GM12878 (cell line): ENCODE results near the gene HUS1B. TPM values are rescaled to one million over a fixed set of nuclear protein-coding genes. Genes with fewer than 3 reads are reported as not detected.

Experiments used
- ATAC-seq: fragments of 200-7000 bp; cut with Tn5 transposase; 3 replicates; pipeline ENCODE4 v1.9.1; 2020; ENCODE audit warnings: mild to moderate bottlenecking, moderate library complexity
- BruUV-seq: library from RNA; stranded (reverse); fragments of 400-500 nt; replicated peaks from 2 replicates; lab custom pipeline; 2021; lab: Mats Ljungman, UMichigan
- CTCF ChIA-PET: fragments of 300-600 bp; sonication (Branson Sonifier 250); formaldehyde crosslinking; extraction: SDS; loops from one replicate; lab custom pipeline; 2021; ENCODE audit warnings: inconsistent platforms; lab: Yijun Ruan, JAX
- POLR2A ChIA-PET: fragments of 350-600 bp; formaldehyde crosslinking; extraction: SDS; loops from one replicate; lab custom pipeline; 2021; ENCODE audit warnings: inconsistent platforms; lab: Charles Lee
- RAD21 ChIA-PET: fragments of 300-600 bp; sonication (Branson Sonifier 250); formaldehyde crosslinking; loops from one replicate; lab custom pipeline; 2023; ENCODE audit warnings: antibody characterized with exemption; ENCODE audit not compliant: unreplicated experiment; lab: Charles Lee
- SMC1A ChIA-PET: fragments of 300-600 bp; sonication (Branson Sonifier 250); formaldehyde crosslinking; loops from one replicate; lab custom pipeline; 2023; ENCODE audit not compliant: unreplicated experiment, uncharacterized antibody; lab: Charles Lee
- DNase-seq: peaks from one replicate; pipeline ENCODE4 v3.0.0-alpha.2; 2011; ENCODE audit warnings: low read depth, low spot score
- FAIRE-seq: peaks from 3 replicates; lab custom pipeline; 2011; peaks lifted over from hg19 to GRCh38; lab: Jason Lieb, UNC
- H2AFZ ChIP-seq: 2 replicates; pipeline ENCODE4 v1.6.0; 2011; ENCODE audit warnings: low read depth, low read length, control low read depth; ENCODE audit not compliant: control insufficient read depth
- H3K27ac ChIP-seq: 2 replicates; pipeline ENCODE4 v1.5.1; 2011; ENCODE audit warnings: control low read depth; ENCODE audit not compliant: control insufficient read depth, insufficient read depth
- H3K27me3 ChIP-seq, 2 experiments: replicated peaks in 1 of 2; 2 replicates each; pipeline versions ENCODE4 v1.6.0 to v1.6.1; 2011; ENCODE audit warnings: low read length in 1 of 2; ENCODE audit not compliant: control insufficient read depth in 2 of 2, insufficient read depth in 2 of 2
- H3K36me3 ChIP-seq, 2 experiments: 2 replicates each; pipeline ENCODE4 v1.5.1; 2011; ENCODE audit warnings: low read length in 1 of 2; ENCODE audit not compliant: control insufficient read depth in 2 of 2, insufficient read depth in 2 of 2
- H3K4me1 ChIP-seq: 2 replicates; pipeline ENCODE4 v1.6.1; 2011; ENCODE audit warnings: mild to moderate bottlenecking, low read length, moderate library complexity, mixed read lengths; ENCODE audit not compliant: control insufficient read depth, insufficient read depth
- H3K4me2 ChIP-seq: 2 replicates; pipeline ENCODE4 v1.6.0; 2011; ENCODE audit warnings: control low read depth; ENCODE audit not compliant: control insufficient read depth, insufficient read depth
- H3K4me3 ChIP-seq: fragments of 200-600 bp; sonication (generic); 2 replicates; pipeline ENCODE4 v1.5.1; 2016
- H3K79me2 ChIP-seq: 2 replicates; pipeline ENCODE4 v1.6.0; 2011; ENCODE audit warnings: low read length; ENCODE audit not compliant: control insufficient read depth, insufficient read depth
- H3K9ac ChIP-seq: 2 replicates; pipeline ENCODE4 v1.8.0; 2011; ENCODE audit warnings: low read length, control low read depth, mixed read lengths; ENCODE audit not compliant: control insufficient read depth, insufficient read depth
- H3K9me3 ChIP-seq: replicated peaks from 3 replicates; pipeline ENCODE4 v1.5.1; 2011; ENCODE audit warnings: mild to moderate bottlenecking, low read length; ENCODE audit not compliant: control insufficient read depth, insufficient read depth
- H4K20me1 ChIP-seq: 2 replicates; pipeline ENCODE4 v1.6.0; 2011; ENCODE audit not compliant: control insufficient read depth, insufficient read depth
- BCL3 ChIP-seq: IDR thresholded peaks from 2 replicates; pipeline ENCODE4 v1.6.1; 2011; ENCODE audit warnings: borderline replicate concordance, low read depth, mild to moderate bottlenecking, moderate library complexity, low read length; ENCODE audit not compliant: insufficient read depth, poor library complexity, severe bottlenecking
- E4F1 ChIP-seq: fragments of 450-650 bp; IDR thresholded peaks from 2 replicates; pipeline ENCODE4 v1.6.1; 2018; ENCODE audit warnings: borderline replicate concordance, mild to moderate bottlenecking; ENCODE audit not compliant: partially characterized antibody
- IKZF1 ChIP-seq: fragments of 450-650 bp; conservative IDR thresholded peaks from 2 replicates; pipeline ENCODE4 v1.6.1; 2017; ENCODE audit warnings: antibody characterized with exemption, mild to moderate bottlenecking
- IKZF2 ChIP-seq, 2 experiments: fragments of 450-650 bp; IDR thresholded peaks; 2 replicates each; pipeline ENCODE4 v1.6.1; 2017; ENCODE audit warnings: mild to moderate bottlenecking in 2 of 2, moderate library complexity in 2 of 2
- IRF3 ChIP-seq: fragments of 450-650 bp; IDR thresholded peaks from 2 replicates; pipeline ENCODE4 v1.6.1; 2014; ENCODE audit warnings: mild to moderate bottlenecking
- JUND ChIP-seq: IDR thresholded peaks from 2 replicates; pipeline ENCODE4 v1.6.1; 2012; ENCODE audit warnings: low read depth, mild to moderate bottlenecking, low read length, improper control_type of control experiment, moderate library complexity
- MYB ChIP-seq: fragments of 150-350 bp; IDR thresholded peaks from 2 replicates; pipeline ENCODE4 v1.6.1; 2014; ENCODE audit warnings: mild to moderate bottlenecking, low read depth, low read length, borderline replicate concordance
- NRF1 ChIP-seq: conservative IDR thresholded peaks from 2 replicates; pipeline ENCODE4 v1.6.1; 2011; ENCODE audit warnings: mild to moderate bottlenecking, low read depth, low read length, improper control_type of control experiment
- RAD21 ChIP-seq: IDR thresholded peaks from 2 replicates; pipeline ENCODE4 v1.6.1; 2011; ENCODE audit warnings: mild to moderate bottlenecking, low read depth, low read length, moderate library complexity; ENCODE audit not compliant: insufficient read depth
- RELA ChIP-seq: fragments of 450-650 bp; IDR thresholded peaks from 2 replicates; pipeline ENCODE4 v1.8.0; 2014; ENCODE audit warnings: borderline replicate concordance; ENCODE audit not compliant: partially characterized antibody
- RUNX3 ChIP-seq: IDR thresholded peaks from 2 replicates; pipeline ENCODE4 v1.6.1; 2012; ENCODE audit warnings: low read length, inconsistent platforms
- SIN3A ChIP-seq: IDR thresholded peaks from 2 replicates; pipeline ENCODE4 v1.6.1; 2012; ENCODE audit warnings: low read depth, low read length, improper control_type of control experiment
- USF2 ChIP-seq: IDR thresholded peaks from 2 replicates; pipeline ENCODE4 v1.6.1; 2011; ENCODE audit warnings: low read depth, low read length, improper control_type of control experiment, borderline replicate concordance
- ZZZ3 ChIP-seq: IDR thresholded peaks from 2 replicates; pipeline ENCODE4 v1.6.1; 2011; ENCODE audit warnings: low read depth; ENCODE audit not compliant: control insufficient read depth, insufficient read length
- WGBS: methylation state at CpG from one replicate; pipeline ENCODE4 v1.1.6; 2016; ENCODE audit warnings: low lambda C conversion rate; ENCODE audit not compliant: insufficient replicate concordance, insufficient coverage; ENCODE audit errors: missing lambda C conversion rate; 5-methylcytosine and 5-hydroxymethylcytosine counted together
- in situ Hi-C: fragments of 300-500 bp; cut with MboI; formaldehyde crosslinking; loops from 9 replicates; pipeline ENCODE4 v1.14.3; 2018; ENCODE audit warnings: mixed read lengths
- intact Hi-C: fragments of 100-400 bp; cut with micrococcal nuclease; formaldehyde crosslinking; loops from one replicate; pipeline ENCODE4 v1.14.2; 2022; ENCODE audit not compliant: unreplicated experiment
- polyA plus RNA-seq, 11 experiments: library from polyadenylated mRNA; depleted of rRNA in 4 of 11; unstranded in 6 of 11; stranded (reverse) in 5 of 11; fragments of >200 nt; fragmentation: Nextera tagmentation in 4 of 11; fragmentation: Illumina TruSeq in 1 of 11; extraction: Ambion mirVana in 4 of 11; extraction: Trizol in 1 of 11; gene quantifications; 1 replicate in 1 of 11; 2 replicates in 10 of 11; pipeline versions ENCODE4 v1.2.1 to v1.2.3, GENCODE V29; 2011 to 2016; ENCODE audit warnings: inconsistent platforms in 2 of 11, missing spikeins in 2 of 11, low read depth in 1 of 11
- total RNA-seq, 4 experiments: library from RNA; depleted of rRNA in 3 of 4; stranded (reverse); fragments of >200 nt in 3 of 4; fragmentation: Illumina TruSeq in 1 of 4; extraction: Trizol in 1 of 4; gene quantifications; 2 replicates each; pipeline versions ENCODE4 v1.2.1 to v1.2.3, GENCODE V29; 2013 to 2021

HUS1B gene
- total and polyA plus RNA-seq, 10 of the 15 experiments (the other 5 are each of a cell fraction or from before 2014, with no cell fraction given): 0.11 to 1.3 (median 0.68) TPM; not detected in 3

- no peak for TF ChIP-seq USF2
- TF ChIP-seq, all 136 proteins: peak for 0
Observed at GRCh38 chr6:693723-694009, 36.8 kb upstream of the HUS1B start (continued).

GRCh38 chr6:692858-693722, 36.2 kb upstream of the HUS1B start, which contains the start of gene EXOC2:
Gene EXOC2 (minus strand): TSS chr6:693139. CDS start chr6:637818, 55,321 bp downstream.
- FAIRE-seq (peak; percentile 94), DNase-seq (peak; percentile 16), ATAC-seq (peak; percentile 95)
- peak within 1 kb of the TSS; percentile 61 for H3K27ac ChIP-seq
- in situ Hi-C loops: no loop called here
- no TSS peak for BruUV-seq
- peaks cover 30% of the 10 kb centered on the region for H3K79me2 ChIP-seq
- H3K4me1 ChIP-seq: no peaks in the 10 kb centered on the region
- H3K4me3 ChIP-seq: peak within 1 kb of the TSS; percentile 76
- peak within 1 kb of the TSS; percentile 64 for H3K9ac ChIP-seq
- H3K4me2 ChIP-seq: peak within 1 kb of the TSS; percentile 99
- RAD21 ChIA-PET: no interaction called here
- SMC1A ChIA-PET: interaction anchor here (0.9 to 2.1 kb wide), 5 partner anchors 8 to 28 kb away, joined by 3 to 6 read pairs (median 4); no protein-coding TSS in a partner anchor
- POLR2A ChIA-PET: interaction anchor here (0.7 to 2.9 kb wide), 2 partner anchors 9 to 196 kb away, joined by 3 to 10 read pairs; no protein-coding TSS in a partner anchor
- no peaks in the 10 kb centered on the region for H4K20me1 ChIP-seq
- peak within 1 kb of the TSS; percentile 94 for H2AFZ ChIP-seq
- intact Hi-C loops: no loop called here
- peaks cover 2 to 6% of the 10 kb centered on the region in 2 experiments; a peak in 2 of 4 replicates for H3K36me3 ChIP-seq
- CTCF ChIA-PET: interaction anchor here (0.9 to 1.6 kb wide), 5 partner anchors 12 to 502 kb away, joined by 3 to 6 read pairs (median 4); no protein-coding TSS in a partner anchor
- H3K27me3 ChIP-seq: no peaks in the 10 kb centered on the region
- H3K9me3 ChIP-seq: no peaks in the 10 kb centered on the region
- WGBS: 3% methylated on average over 34 of the region's 63 CpGs
- TF ChIP-seq IRF3 (no peak), BCL3 (no peak), NRF1 (no peak), SIN3A (peak; percentile 92), RAD21 (0 out of 2 replicates have a peak, but pooled peaks have one; percentile 21), JUND (no peak), MYB (no peak), IKZF1 (peak; percentile 86), ZZZ3 (no peak), RUNX3 (peak; percentile 65), IKZF2 (IDR thresholded peaks at IDR 0.05) (peak in 1 of 2 experiments; percentile 12; a peak in 2 of 4 replicates), E4F1 (peak; percentile 38), RELA (peak; percentile 74)
